Neuronal stem cell (in vitro differentiated cells): ENCODE data around the gene DHRS11. TPM values are rescaled to one million over a fixed set of nuclear protein-coding genes. Genes with fewer than 3 reads are reported as not detected.

Experiments
- DNase-seq: peaks from one replicate; pipeline ENCODE4 v3.0.0-alpha.2; 2013; ENCODE audit warnings: low spot score
- H2AFZ ChIP-seq: one replicate; pipeline ENCODE4 v1.6.1; 2013; ENCODE audit warnings: mild to moderate bottlenecking, low read length, inconsistent platforms
- H2AK5ac ChIP-seq: 2 replicates; pipeline ENCODE4 v1.6.1; 2013; ENCODE audit warnings: low read depth, mild to moderate bottlenecking, inconsistent platforms, low read length, moderate library complexity, mixed read lengths
- H2BK120ac ChIP-seq: 2 replicates; pipeline ENCODE4 v1.6.1; 2013; ENCODE audit warnings: low read depth, mild to moderate bottlenecking, inconsistent platforms, low read length, moderate library complexity, mixed read lengths
- H2BK12ac ChIP-seq: one replicate; pipeline ENCODE4 v1.6.1; 2013; ENCODE audit warnings: low read length, inconsistent platforms
- H2BK15ac ChIP-seq: 2 replicates; pipeline ENCODE4 v1.6.1; 2013; ENCODE audit warnings: mild to moderate bottlenecking, low read length, inconsistent platforms, mixed read lengths
- H2BK5ac ChIP-seq: one replicate; pipeline ENCODE4 v1.6.1; 2013; ENCODE audit warnings: inconsistent platforms, mild to moderate bottlenecking, low read length, moderate library complexity
- H3K14ac ChIP-seq: one replicate; pipeline ENCODE4 v1.6.1; 2013; ENCODE audit warnings: low read length, inconsistent platforms
- H3K18ac ChIP-seq: 2 replicates; pipeline ENCODE4 v1.6.1; 2013; ENCODE audit warnings: low read length, inconsistent platforms
- H3K23ac ChIP-seq: 2 replicates; pipeline ENCODE4 v1.6.1; 2013; ENCODE audit warnings: low read depth, mild to moderate bottlenecking, mixed read lengths, low read length, inconsistent platforms; ENCODE audit not compliant: poor library complexity
- H3K27ac ChIP-seq: replicated peaks from 3 replicates; pipeline ENCODE4 v1.5.1; 2013; ENCODE audit warnings: low read length, inconsistent platforms
- H3K27me3 ChIP-seq, 3 experiments: 2 replicates each; pipeline ENCODE4 v1.6.1; 2013; ENCODE audit warnings: low read length in 3 of 3, mild to moderate bottlenecking in 2 of 3, inconsistent platforms in 1 of 3, low read depth in 1 of 3, mixed read lengths in 1 of 3, moderate library complexity in 1 of 3; ENCODE audit not compliant: control insufficient read depth in 3 of 3, insufficient read depth in 3 of 3
- H3K36me3 ChIP-seq, 2 donors: replicated peaks in 1 of 2; 2 replicates each; pipeline ENCODE4 v1.6.1; 2013; ENCODE audit warnings: low read length in 2 of 2; ENCODE audit not compliant: control insufficient read depth in 2 of 2, insufficient read depth in 2 of 2
- H3K4ac ChIP-seq: 2 replicates; pipeline ENCODE4 v1.6.1; 2013; ENCODE audit warnings: inconsistent platforms, mild to moderate bottlenecking, low read length, moderate library complexity
- H3K4me1 ChIP-seq, 2 donors: 1 replicate in 1 of 2; 2 replicates in 1 of 2; pipeline ENCODE4 v1.6.1; 2013; ENCODE audit warnings: low read length in 2 of 2, low read depth in 1 of 2; ENCODE audit not compliant: control insufficient read depth in 2 of 2, insufficient read depth in 1 of 2
- H3K4me2 ChIP-seq: one replicate; pipeline ENCODE4 v1.6.1; 2013; ENCODE audit warnings: mild to moderate bottlenecking, low read length, inconsistent platforms; ENCODE audit not compliant: insufficient read depth, poor library complexity, severe bottlenecking
- H3K4me3 ChIP-seq, 2 donors: 2 replicates each; pipeline ENCODE4 v1.5.1; 2013; ENCODE audit warnings: low read length in 2 of 2, mild to moderate bottlenecking in 2 of 2, inconsistent platforms in 1 of 2, moderate library complexity in 1 of 2
- H3K79me1 ChIP-seq: one replicate; pipeline ENCODE4 v1.6.1; 2013; ENCODE audit warnings: low read depth, mild to moderate bottlenecking, inconsistent platforms, low read length, moderate library complexity
- H3K9ac ChIP-seq: one replicate; pipeline ENCODE4 v1.6.1; 2013; ENCODE audit warnings: mild to moderate bottlenecking, low read depth, low read length, inconsistent platforms; ENCODE audit not compliant: poor library complexity
- H3K9me3 ChIP-seq, 2 donors: replicated peaks in 1 of 2; 2 replicates each; pipeline versions ENCODE3 to v1.6.1; 2013; ENCODE audit warnings: low read length in 2 of 2, mild to moderate bottlenecking in 2 of 2, inconsistent platforms in 1 of 2, low read depth in 1 of 2, mixed read lengths in 1 of 2, moderate library complexity in 1 of 2; ENCODE audit not compliant: control insufficient read depth in 2 of 2, insufficient read depth in 1 of 2
- H4K8ac ChIP-seq: one replicate; pipeline ENCODE4 v1.6.1; 2013; ENCODE audit warnings: low read depth, mild to moderate bottlenecking, inconsistent platforms, low read length, moderate library complexity
- H4K91ac ChIP-seq: one replicate; pipeline ENCODE4 v1.6.1; 2013; ENCODE audit warnings: low read length, low read depth, mild to moderate bottlenecking, inconsistent platforms; ENCODE audit not compliant: poor library complexity
- WGBS, 2 donors: extraction: QIAGEN DNeasy Blood & Tissue Kit; methylation state at CpG; one replicate each; pipeline ENCODE4 v1.1.7; 2013; ENCODE audit warnings: missing lambda C conversion rate in 2 of 2, mixed read lengths in 1 of 2; ENCODE audit not compliant: insufficient read length in 2 of 2, insufficient replicate concordance in 1 of 2; ENCODE audit errors: extremely low coverage in 2 of 2; 5-methylcytosine and 5-hydroxymethylcytosine counted together
- polyA plus RNA-seq, 2 experiments: library from polyadenylated mRNA; stranded (reverse); fragments of 200-250 nt; gene quantifications; one replicate each; pipeline ENCODE4 v1.2.3, GENCODE V29; 2013

The DHRS11 gene
- polyA plus RNA-seq (2013, experiment 1 of 2) = 15.1 TPM
- 14.0 TPM for polyA plus RNA-seq (2013, experiment 2 of 2)

GRCh38 chr17:36591434-36592315 lies at the start of gene DHRS11:
DHRS11 (plus strand) TSS chr17:36591879; CDS start chr17:36592010, 131 bp downstream.
- Histone ChIP-seq H2AFZ (peak within 1 kb of the TSS; percentile 97), H3K4me2 (peak within 1 kb of the TSS; percentile 79), H3K9ac (peak within 1 kb of the TSS; percentile 98), H3K27ac (peak within 1 kb of the TSS; percentile 59), H2BK120ac (peak within 1 kb of the TSS; percentile 26), H3K23ac (peak within 1 kb of the TSS; percentile 92), H3K9me3 (no peaks in the 10 kb centered on the region), H3K4me1 (peaks cover 13 to 16% of the 10 kb centered on the region in 2 donors), H2BK12ac (no peak within 1 kb of the TSS), H3K79me1 (peaks cover 7% of the 10 kb centered on the region), H4K8ac (no peak within 1 kb of the TSS), H3K36me3 (peaks cover 9 to 57% of the 10 kb centered on the region in 2 donors), H3K4me3 (peak within 1 kb of the TSS; percentile 84 to 97), H4K91ac (no peak within 1 kb of the TSS), H2AK5ac (peak within 1 kb of the TSS; percentile 23), H3K18ac (peak within 1 kb of the TSS; percentile 88), H2BK15ac (no peak within 1 kb of the TSS), H3K4ac (no peak within 1 kb of the TSS), H3K27me3 (no peaks in the 10 kb centered on the region), H2BK5ac (no peak within 1 kb of the TSS), H3K14ac (no peak within 1 kb of the TSS)
- DNase-seq = peak; percentile 80
- no CpG with 5 or more reads among the region's 87 CpGs for WGBS, 2 donors

GRCh38 chr17:36542755-36543154 lies 48.9 kb upstream of the DHRS11 start:
- Histone ChIP-seq H3K4ac (no peak overlapping the region), H3K4me2 (no peak overlapping the region), H3K23ac (no peak overlapping the region), H3K4me3 (no peak overlapping the region), H3K79me1 (peaks cover 6% of the 10 kb centered on the region), H3K27ac (no peak overlapping the region), H2AK5ac (no peak overlapping the region), H3K4me1 (peaks cover 4 to 6% of the 10 kb centered on the region in 2 donors), H2BK5ac (no peak overlapping the region), H3K9me3 (no peaks in the 10 kb centered on the region), H2BK12ac (no peak overlapping the region), H3K36me3 (peaks cover 2 to 34% of the 10 kb centered on the region in 2 donors), H3K27me3 (no peaks in the 10 kb centered on the region), H3K9ac (no peak overlapping the region), H2BK15ac (no peak overlapping the region), H4K8ac (no peak overlapping the region), H2BK120ac (no peak overlapping the region), H3K18ac (no peak overlapping the region), H4K91ac (no peak overlapping the region), H3K14ac (no peak overlapping the region), H2AFZ (no peak overlapping the region)
- no CpG with 5 or more reads among the region's 15 CpGs for WGBS, 2 donors
- no peak for DNase-seq

- peak overlapping the region; percentile 62 for H3K23ac ChIP-seq
- no peak overlapping the region for H2BK120ac ChIP-seq
- H2BK5ac ChIP-seq = peak overlapping the region; percentile 4
These were observed 47.7 kb upstream of the DHRS11 start for GRCh38 chr17:36544044-36544306.

GRCh38 chr17:36544307-36545076 lies 47.2 kb upstream of the DHRS11 start, which contains the start of gene GGNBP2:
GGNBP2 (plus strand) TSS chr17:36544919; CDS start chr17:36545725, 806 bp downstream.
- Histone ChIP-seq H2AFZ (peak within 1 kb of the TSS; percentile 99), H2BK15ac (no peak within 1 kb of the TSS), H3K23ac (peak within 1 kb of the TSS; percentile 93), H2AK5ac (peak within 1 kb of the TSS; percentile 47), H3K4me2 (peak within 1 kb of the TSS; percentile 84), H2BK5ac (peak within 1 kb of the TSS; percentile 4), H2BK12ac (no peak within 1 kb of the TSS), H3K4me1 (peaks cover 6% of the 10 kb centered on the region in 2 donors), H3K9me3 (no peaks in the 10 kb centered on the region), H2BK120ac (no peak within 1 kb of the TSS), H3K27ac (peak within 1 kb of the TSS; percentile 97), H4K8ac (no peak within 1 kb of the TSS), H3K4me3 (peak within 1 kb of the TSS; percentile 96 to 98), H3K18ac (peak within 1 kb of the TSS; percentile 99), H3K14ac (peak within 1 kb of the TSS; percentile 31), H3K27me3 (no peaks in the 10 kb centered on the region), H3K9ac (peak within 1 kb of the TSS; percentile 98), H3K79me1 (peaks cover 6% of the 10 kb centered on the region), H3K36me3 (peaks cover 0 to 25% of the 10 kb centered on the region in 2 donors), H4K91ac (no peak within 1 kb of the TSS), H3K4ac (no peak within 1 kb of the TSS)
- no CpG with 5 or more reads among the region's 71 CpGs for WGBS, 2 donors
- DNase-seq = peak; percentile 91

More at GRCh38 chr17:36544044-36544306, 47.7 kb upstream of the DHRS11 start:
- no peaks in the 10 kb centered on the region for H3K27me3 ChIP-seq
- DNase-seq = peak; percentile 15
- H3K36me3 ChIP-seq = peaks cover 0 to 27% of the 10 kb centered on the region in 2 donors
- peak overlapping the region; percentile 94 for H3K9ac ChIP-seq
- H3K4ac ChIP-seq = no peak overlapping the region
- H3K27ac ChIP-seq = peak overlapping the region; percentile 84
- peak overlapping the region; percentile 84 for H3K4me2 ChIP-seq
- peak overlapping the region; percentile 88 for H3K18ac ChIP-seq
- no peak overlapping the region for H2BK15ac ChIP-seq
- H2BK12ac ChIP-seq = no peak overlapping the region
- no peak overlapping the region for H4K91ac ChIP-seq
- H3K4me1 ChIP-seq = peaks cover 6% of the 10 kb centered on the region in 2 donors
- peak overlapping the region; percentile 99 for H2AFZ ChIP-seq
- peaks cover 6% of the 10 kb centered on the region for H3K79me1 ChIP-seq
- H4K8ac ChIP-seq = no peak overlapping the region
- no peak overlapping the region for H2AK5ac ChIP-seq
- peak overlapping the region; percentile 96 to 98 for H3K4me3 ChIP-seq
- WGBS, 2 donors = no CpG with 5 or more reads among the region's 10 CpGs
- no peaks in the 10 kb centered on the region for H3K9me3 ChIP-seq
- H3K14ac ChIP-seq = no peak overlapping the region
